GM12875 (cell line): ENCODE results near the gene CXCL8.
"Not testable (repeated sequence)": the region's sequence is repeated elsewhere in the genome, so short reads cannot be mapped to it uniquely, and the experiment has no call there.

Source experiments
- H3K4me3 ChIP-seq: one replicate; pipeline ENCODE4 v1.5.1; 2011; ENCODE audit warnings: low read depth, low read length, control low read depth
- TF ChIP-seq, protein P1 (sequence below): IDR thresholded peaks from 2 replicates; pipeline ENCODE4 v1.5.1; 2011; ENCODE audit warnings: low read depth, mild to moderate bottlenecking, control low read depth, inconsistent platforms, low read length, moderate library complexity, borderline replicate concordance; ENCODE audit not compliant: insufficient read depth

Gene CXCL8

DNA sequence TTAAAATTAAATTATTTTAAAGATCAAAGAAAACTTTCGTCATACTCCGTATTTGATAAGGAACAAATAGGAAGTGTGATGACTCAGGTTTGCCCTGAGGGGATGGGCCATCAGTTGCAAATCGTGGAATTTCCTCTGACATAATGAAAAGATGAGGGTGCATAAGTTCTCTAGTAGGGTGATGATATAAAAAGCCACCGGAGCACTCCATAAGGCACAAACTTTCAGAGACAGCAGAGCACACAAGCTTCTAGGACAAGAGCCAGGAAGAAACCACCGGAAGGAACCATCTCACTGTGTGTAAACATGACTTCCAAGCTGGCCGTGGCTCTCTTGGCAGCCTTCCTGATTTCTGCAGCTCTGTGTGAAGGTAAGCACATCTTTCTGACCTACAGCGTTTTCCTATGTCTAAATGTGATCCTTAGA lies at the start of gene CXCL8:
Gene CXCL8 (plus strand): TSS at position 217 of the 426 bp plus-strand sequence. CDS start 90 bp downstream, at position 307.
- TF ChIP-seq, protein P1, sequence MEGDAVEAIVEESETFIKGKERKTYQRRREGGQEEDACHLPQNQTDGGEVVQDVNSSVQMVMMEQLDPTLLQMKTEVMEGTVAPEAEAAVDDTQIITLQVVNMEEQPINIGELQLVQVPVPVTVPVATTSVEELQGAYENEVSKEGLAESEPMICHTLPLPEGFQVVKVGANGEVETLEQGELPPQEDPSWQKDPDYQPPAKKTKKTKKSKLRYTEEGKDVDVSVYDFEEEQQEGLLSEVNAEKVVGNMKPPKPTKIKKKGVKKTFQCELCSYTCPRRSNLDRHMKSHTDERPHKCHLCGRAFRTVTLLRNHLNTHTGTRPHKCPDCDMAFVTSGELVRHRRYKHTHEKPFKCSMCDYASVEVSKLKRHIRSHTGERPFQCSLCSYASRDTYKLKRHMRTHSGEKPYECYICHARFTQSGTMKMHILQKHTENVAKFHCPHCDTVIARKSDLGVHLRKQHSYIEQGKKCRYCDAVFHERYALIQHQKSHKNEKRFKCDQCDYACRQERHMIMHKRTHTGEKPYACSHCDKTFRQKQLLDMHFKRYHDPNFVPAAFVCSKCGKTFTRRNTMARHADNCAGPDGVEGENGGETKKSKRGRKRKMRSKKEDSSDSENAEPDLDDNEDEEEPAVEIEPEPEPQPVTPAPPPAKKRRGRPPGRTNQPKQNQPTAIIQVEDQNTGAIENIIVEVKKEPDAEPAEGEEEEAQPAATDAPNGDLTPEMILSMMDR: no peak
- H3K4me3 ChIP-seq: no peak within 1 kb of the TSS

DNA sequence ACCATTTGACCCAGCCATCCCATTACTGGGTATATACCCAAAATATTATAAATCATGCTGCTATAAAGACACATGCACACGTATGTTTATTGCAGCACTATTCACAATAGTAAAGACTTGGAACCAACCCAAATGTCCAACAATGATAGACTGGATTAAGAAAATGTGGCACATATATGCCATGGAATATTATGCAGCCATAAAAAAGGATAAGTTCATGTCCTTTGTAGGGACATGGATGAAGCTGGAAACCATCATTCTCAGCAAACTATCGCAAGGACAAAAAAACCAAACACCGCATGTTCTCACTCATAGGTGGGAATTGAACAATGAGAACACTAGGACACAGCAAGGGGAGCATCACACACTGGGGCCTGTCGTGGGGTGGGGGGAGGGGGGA lies 49.2 kb upstream of the CXCL8 start:
- H3K4me3 ChIP-seq: not testable (repeated sequence)

DNA sequence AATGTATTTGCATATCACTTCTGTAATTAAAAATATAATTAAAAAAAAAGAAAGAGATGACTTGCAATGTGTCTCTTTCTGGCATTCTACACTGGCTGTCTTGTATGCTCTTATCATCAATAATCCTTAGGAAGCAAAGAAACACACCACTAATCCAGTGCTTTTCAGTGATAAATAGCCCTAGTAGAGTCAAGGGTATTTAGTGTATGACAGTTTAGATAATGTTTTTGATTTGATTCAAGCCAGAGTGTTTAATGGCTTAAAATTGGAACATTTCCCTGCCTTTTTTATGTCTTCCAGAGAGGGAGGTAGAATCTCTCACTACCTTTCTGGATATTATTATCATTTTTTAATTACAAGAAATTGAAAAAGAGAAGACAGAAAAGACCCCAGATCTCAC lies 48.6 kb upstream of the CXCL8 start:
- H3K4me3 ChIP-seq: no peak overlapping the region
- TF ChIP-seq, protein P1: no peak

DNA sequence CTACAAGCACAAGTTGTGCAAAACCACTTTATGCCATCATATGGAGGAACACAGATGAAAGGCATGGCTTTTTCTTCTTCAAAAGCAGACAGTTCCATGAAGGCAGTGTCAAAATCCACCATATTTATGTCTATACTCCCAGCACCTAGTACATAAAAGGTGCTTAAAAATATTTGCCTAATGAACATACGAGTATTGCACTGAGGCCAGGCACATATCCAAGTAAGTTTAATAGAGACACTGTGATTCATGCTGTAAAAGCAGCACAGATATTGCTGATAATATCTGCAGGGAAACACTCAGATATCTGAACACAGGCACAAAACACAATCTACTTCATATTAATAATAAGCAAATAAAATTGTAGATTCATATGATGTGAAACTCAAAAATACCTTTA lies 48.1 kb upstream of the CXCL8 start:
- TF ChIP-seq, protein P1: no peak
- no peak overlapping the region for H3K4me3 ChIP-seq

DNA sequence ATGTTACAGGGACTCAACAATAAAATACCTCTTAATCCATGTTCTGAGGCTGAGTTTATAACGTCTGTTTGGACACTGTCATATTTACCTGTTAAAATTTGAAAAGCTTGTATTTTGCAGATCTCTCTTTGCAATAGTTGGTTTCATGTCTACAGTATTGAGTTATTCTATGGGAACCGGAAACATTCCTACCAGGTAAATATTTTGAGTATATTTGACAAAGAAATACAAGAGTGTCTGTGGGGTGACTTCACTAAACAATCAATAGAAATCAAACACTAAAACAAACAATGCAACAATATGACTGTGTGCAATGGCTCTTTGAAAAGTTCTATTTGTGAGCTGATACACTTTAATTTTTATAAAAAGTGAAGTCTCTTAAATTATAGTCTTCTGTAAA lies 47.7 kb upstream of the CXCL8 start:
- TF ChIP-seq, protein P1: no peak
- no peak overlapping the region for H3K4me3 ChIP-seq

DNA sequence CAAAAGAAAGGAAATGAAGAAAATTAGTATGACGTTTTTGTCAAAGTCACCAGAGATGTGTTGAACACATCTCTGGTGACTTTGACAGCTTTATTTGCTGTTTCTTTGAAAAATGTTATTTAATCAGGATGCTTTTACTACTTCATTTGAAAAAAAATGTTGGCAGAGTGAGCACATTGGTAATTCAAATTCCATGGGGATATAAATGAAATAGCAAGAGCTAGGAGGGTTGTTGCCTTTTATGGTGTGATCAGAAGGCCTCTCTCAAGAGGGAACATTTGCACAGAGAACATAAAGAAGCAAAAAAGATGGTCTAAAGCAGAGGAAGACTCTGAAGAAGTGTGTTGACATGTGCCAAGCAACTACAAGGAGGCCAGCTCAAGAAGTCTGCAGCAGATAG lies 46.6 kb upstream of the CXCL8 start:
- TF ChIP-seq, protein P1: no peak
- no peak overlapping the region for H3K4me3 ChIP-seq

DNA sequence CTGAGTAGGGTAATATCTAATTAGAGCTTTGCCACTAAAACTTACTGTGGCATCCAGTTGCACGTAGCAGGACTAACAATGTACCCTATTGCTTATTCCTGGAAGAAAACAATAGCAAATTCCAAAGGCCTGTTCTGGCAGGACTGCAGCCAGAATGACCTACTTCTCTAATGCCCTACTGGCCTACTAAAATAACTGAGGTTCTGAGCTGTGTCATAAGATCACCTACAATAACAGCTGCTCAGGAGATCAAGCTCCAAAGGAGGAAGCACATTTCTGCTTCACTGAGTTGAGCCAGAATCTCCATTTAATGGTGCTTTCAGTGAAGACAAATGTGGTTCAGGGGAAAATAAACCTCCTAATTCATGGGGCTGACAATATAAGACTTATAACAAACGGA lies 42.2 kb upstream of the CXCL8 start:
- no peak overlapping the region for H3K4me3 ChIP-seq
- TF ChIP-seq, protein P1: no peak

DNA sequence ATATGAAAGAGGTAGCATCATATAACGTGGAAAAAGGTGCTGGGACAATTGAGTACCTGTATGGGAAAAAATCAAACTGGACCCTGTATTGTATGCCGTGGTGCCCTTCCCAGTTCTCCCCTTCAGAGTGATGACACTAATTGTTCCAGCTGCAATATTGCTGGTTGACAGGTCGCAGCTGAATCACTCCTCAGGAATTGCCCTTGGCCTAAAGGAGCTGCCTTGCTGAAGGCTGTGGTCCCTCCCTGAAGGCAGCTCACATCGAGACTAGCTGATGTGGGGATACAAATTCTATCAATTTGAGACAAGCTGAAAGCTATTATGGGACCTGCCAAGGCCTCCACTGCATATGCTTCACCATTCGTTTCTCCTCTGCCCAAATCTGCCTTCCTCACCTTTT lies 39.3 kb upstream of the CXCL8 start:
- TF ChIP-seq, protein P1: no peak
- H3K4me3 ChIP-seq: no peak overlapping the region
